ENCODE measurements around the gene MYNN. TPM values are rescaled to one million over a fixed set of nuclear protein-coding genes. Genes with fewer than 3 reads are reported as not detected.

The MYNN gene
- total and polyA plus RNA-seq, 2 of the 13 experiments (the other 11 are each of a cell fraction or from before 2014, with no cell fraction given): 10.4 to 17.6 TPM

DNA sequence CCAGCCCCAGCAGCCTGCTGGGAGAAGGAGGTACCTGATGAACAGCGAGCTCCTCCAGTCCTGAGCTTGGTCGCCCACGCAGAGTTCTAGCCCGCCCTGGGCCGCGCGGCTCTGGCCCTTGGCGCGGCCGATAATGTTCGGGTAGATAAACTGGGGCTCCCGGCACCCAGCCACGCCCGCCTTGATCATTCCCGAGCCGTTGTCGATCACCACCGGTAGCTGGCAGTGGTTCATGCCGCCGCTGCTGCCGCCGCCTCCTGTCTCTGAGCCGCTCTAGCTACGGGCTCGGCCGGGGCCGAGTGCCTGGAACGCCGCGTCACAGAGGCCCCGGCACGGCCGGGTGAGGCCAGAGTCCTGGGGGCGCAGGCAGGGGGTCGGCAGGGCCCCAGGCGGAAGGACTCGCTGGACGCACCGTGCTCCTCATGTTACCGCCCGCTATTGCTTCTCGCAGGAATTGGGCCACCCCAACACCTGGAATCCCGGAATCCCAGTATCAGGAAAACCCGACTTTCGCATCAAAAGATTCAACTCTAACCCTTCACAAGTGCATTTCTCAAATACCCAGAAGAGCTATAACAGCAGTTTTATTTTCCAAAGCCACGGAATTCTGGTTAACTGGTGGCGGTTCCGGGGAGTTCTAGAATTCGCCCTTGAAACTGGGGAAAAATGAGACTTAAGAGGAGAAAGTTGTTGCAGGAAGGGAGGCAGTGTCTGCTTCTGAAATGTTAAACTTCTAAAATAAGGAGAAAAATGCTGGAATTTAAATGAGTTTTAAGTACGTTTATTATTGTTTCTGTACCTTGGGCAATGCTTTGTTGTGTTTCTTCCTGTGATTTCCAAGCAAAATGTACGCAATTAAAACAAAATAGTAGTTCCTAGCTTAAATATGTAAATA is 3.7 kb upstream of the MYNN start, which contains the start of gene ACTRT3 (continued):
- TF ChIP-seq STAT6 (CRISPR knock-in tag; IDR thresholded peaks at IDR 0.05; ENCODE audit: borderline replicate concordance) (no peak), HOXA3 (CRISPR knock-in tag; IDR thresholded peaks at IDR 0.05) (peak; percentile 46; the same call in 1 of the 2 replicates), JUNB (CRISPR knock-in tag; IDR thresholded peaks at IDR 0.05; ENCODE audit: borderline replicate concordance) (no peak), RBFOX2 (IDR thresholded peaks at IDR 0.05; ENCODE audit: low read depth, low read length) (peak; percentile 76), ARHGAP35 (CRISPR knock-in tag; IDR thresholded peaks at IDR 0.05; ENCODE audit: borderline replicate concordance) (no peak), ZNF12 (CRISPR knock-in tag; IDR thresholded peaks at IDR 0.05) (no peak), CSRNP1 (CRISPR knock-in tag; IDR thresholded peaks at IDR 0.05) (no peak), KIAA2018 (CRISPR knock-in tag; IDR thresholded peaks at IDR 0.05; ENCODE audit: borderline replicate concordance) (no peak), BRD4 (CRISPR knock-in tag; IDR thresholded peaks at IDR 0.05) (no peak)
- TF ChIP-seq, protein P1, sequence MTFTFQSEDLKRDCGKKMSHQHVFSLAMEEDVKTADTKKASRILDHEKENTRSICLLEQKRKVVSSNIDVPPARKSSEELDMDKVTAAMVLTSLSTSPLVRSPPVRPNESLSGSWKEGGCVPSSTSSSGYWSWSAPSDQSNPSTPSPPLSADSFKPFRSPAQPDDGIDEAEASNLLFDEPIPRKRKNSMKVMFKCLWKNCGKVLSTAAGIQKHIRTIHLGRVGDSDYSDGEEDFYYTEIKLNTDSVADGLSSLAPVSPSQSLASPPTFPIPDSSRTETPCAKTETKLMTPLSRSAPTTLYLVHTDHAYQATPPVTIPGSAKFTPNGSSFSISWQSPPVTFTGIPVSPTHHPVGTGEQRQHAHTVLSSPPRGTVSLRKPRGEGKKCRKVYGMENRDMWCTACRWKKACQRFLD (CRISPR knock-in tag; IDR thresholded peaks at IDR 0.05; ENCODE audit: borderline replicate concordance): no peak
- TF ChIP-seq, protein P2, sequence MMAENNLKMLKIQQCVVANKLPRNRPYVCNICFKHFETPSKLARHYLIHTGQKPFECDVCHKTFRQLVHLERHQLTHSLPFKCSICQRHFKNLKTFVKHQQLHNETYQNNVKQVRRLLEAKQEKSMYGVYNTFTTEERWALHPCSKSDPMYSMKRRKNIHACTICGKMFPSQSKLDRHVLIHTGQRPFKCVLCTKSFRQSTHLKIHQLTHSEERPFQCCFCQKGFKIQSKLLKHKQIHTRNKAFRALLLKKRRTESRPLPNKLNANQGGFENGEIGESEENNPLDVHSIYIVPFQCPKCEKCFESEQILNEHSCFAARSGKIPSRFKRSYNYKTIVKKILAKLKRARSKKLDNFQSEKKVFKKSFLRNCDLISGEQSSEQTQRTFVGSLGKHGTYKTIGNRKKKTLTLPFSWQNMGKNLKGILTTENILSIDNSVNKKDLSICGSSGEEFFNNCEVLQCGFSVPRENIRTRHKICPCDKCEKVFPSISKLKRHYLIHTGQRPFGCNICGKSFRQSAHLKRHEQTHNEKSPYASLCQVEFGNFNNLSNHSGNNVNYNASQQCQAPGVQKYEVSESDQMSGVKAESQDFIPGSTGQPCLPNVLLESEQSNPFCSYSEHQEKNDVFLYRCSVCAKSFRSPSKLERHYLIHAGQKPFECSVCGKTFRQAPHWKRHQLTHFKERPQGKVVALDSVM (CRISPR knock-in tag; IDR thresholded peaks at IDR 0.05): no peak
